Endothelial cell of umbilical vein (primary cell): ENCODE results near the gene RPS6KA3.

ENCODE experiments used
- CTCF ChIP-seq, 2 donors: IDR thresholded peaks; 1 replicate in 1 of 2; 2 replicates in 1 of 2; pipeline ENCODE4 v1.5.1; 2011; ENCODE audit warnings: low read length in 2 of 2, mild to moderate bottlenecking in 2 of 2, moderate library complexity in 2 of 2, control low read depth in 1 of 2, inconsistent platforms in 1 of 2, low read depth in 1 of 2; ENCODE audit not compliant: insufficient read depth in 1 of 2; ENCODE audit errors: extremely low read depth in 1 of 2
- EZH2 ChIP-seq: IDR thresholded peaks from 2 replicates; pipeline ENCODE4 v1.6.1; 2012; ENCODE audit warnings: borderline replicate concordance, low read depth, mild to moderate bottlenecking, moderate library complexity, low read length, inconsistent platforms; ENCODE audit not compliant: severe bottlenecking
- FOS ChIP-seq: IDR thresholded peaks from 2 replicates; pipeline ENCODE4 v1.6.1; 2011; ENCODE audit warnings: mild to moderate bottlenecking, low read length, moderate library complexity, borderline replicate concordance; ENCODE audit not compliant: insufficient read depth
- MAX ChIP-seq: IDR thresholded peaks from 2 replicates; pipeline ENCODE4 v1.6.1; 2011; ENCODE audit not compliant: insufficient read depth, insufficient read length
- POLR2A ChIP-seq: IDR thresholded peaks from 2 replicates; pipeline ENCODE4 v1.6.1; 2012; ENCODE audit warnings: low read depth, mild to moderate bottlenecking, control low read depth, low read length
- POLR2AphosphoS5 ChIP-seq: IDR thresholded peaks from 2 replicates; pipeline ENCODE4 v1.6.1; 2012; ENCODE audit warnings: low read depth, mild to moderate bottlenecking, control low read depth, low read length, moderate library complexity; ENCODE audit not compliant: insufficient read depth

GRCh38 chrX:20151689-20152088, 115.0 kb downstream of the RPS6KA3 start:
- TF ChIP-seq POLR2A (no peak), MAX (no peak), CTCF (IDR thresholded peaks at IDR 0.05; ENCODE audit: extremely low read depth in 1 of 2, insufficient read depth in 1 of 2, low read depth in 1 of 2, low read length in 2 of 2) (no peak), EZH2 (no peak), FOS (no peak), POLR2AphosphoS5 (no peak)
